Dendritic cell treated with granulocyte-macrophage colony-stimulating factor and Interleukin-4, amounts not matched to agents 40 ng/mL and 50 ng/mL, for 4 days (primary cell): Measurements from ENCODE around the gene PRR33.
A peak's percentile ranks its signal among the peaks of the same experiment; 100 is the strongest.
"Not testable (repeated sequence)": the region's sequence is repeated elsewhere in the genome, so short reads cannot be mapped to it uniquely, and the experiment has no call there.

Source experiments
- H3K27ac Mint-ChIP-seq: one replicate; pipeline ENCODE4 v1.8.0; 2022; ENCODE audit warnings: mild to moderate bottlenecking, mixed read lengths
- H3K27me3 Mint-ChIP-seq: one replicate; pipeline ENCODE4 v1.8.0; 2022; ENCODE audit warnings: mild to moderate bottlenecking, mixed read lengths
- H3K36me3 Mint-ChIP-seq: one replicate; pipeline ENCODE4 v1.8.0; 2022; ENCODE audit warnings: low read depth, mixed read lengths
- H3K4me1 Mint-ChIP-seq: one replicate; pipeline ENCODE4 v1.8.0; 2022; ENCODE audit warnings: low read depth, mixed read lengths
- H3K4me3 Mint-ChIP-seq: one replicate; pipeline ENCODE4 v1.8.0; 2022; ENCODE audit warnings: mild to moderate bottlenecking, moderate library complexity, mixed read lengths
- H3K9me3 Mint-ChIP-seq: one replicate; pipeline ENCODE4 v1.8.0; 2022; ENCODE audit warnings: mixed read lengths
- intact Hi-C: fragments of 100-400 bp; cut with micrococcal nuclease; formaldehyde crosslinking; loops from one replicate; pipeline ENCODE4 v1.15.0; 2022

PRR33 gene

GRCh38 chr11:1875093-1875850, 16.4 kb downstream of the PRR33 start:
- H3K4me1 Mint-ChIP-seq = peaks cover 85% of the 10 kb centered on the region
- peaks cover 45% of the 10 kb centered on the region for H3K36me3 Mint-ChIP-seq
- no peaks in the 10 kb centered on the region for H3K9me3 Mint-ChIP-seq
- H3K27me3 Mint-ChIP-seq = no peaks in the 10 kb centered on the region
- H3K4me3 Mint-ChIP-seq = no peak overlapping the region
- intact Hi-C loops = no loop called here
- peak overlapping the region; percentile 36 for H3K27ac Mint-ChIP-seq

GRCh38 chr11:1874441-1875092, 17.1 kb downstream of the PRR33 start:
- Mint-ChIP-seq H3K36me3 (peaks cover 39% of the 10 kb centered on the region), H3K4me1 (peaks cover 85% of the 10 kb centered on the region)
- H3K27ac Mint-ChIP-seq, H3K27me3 Mint-ChIP-seq, H3K4me3 Mint-ChIP-seq, intact Hi-C loops, H3K9me3 Mint-ChIP-seq: not testable (repeated sequence)

- Mint-ChIP-seq H3K4me1 (peaks cover 88% of the 10 kb centered on the region), H3K27ac (peak overlapping the region; percentile 56), H3K36me3 (peaks cover 36% of the 10 kb centered on the region)
- H3K27me3 Mint-ChIP-seq, H3K4me3 Mint-ChIP-seq, H3K9me3 Mint-ChIP-seq, intact Hi-C loops: not testable (repeated sequence)
Measured at GRCh38 chr11:1873813-1874150, 17.9 kb downstream of the PRR33 start.

- intact Hi-C loops = no loop called here
- H3K27ac Mint-ChIP-seq = peak overlapping the region; percentile 56
- H3K9me3 Mint-ChIP-seq = no peaks in the 10 kb centered on the region
- H3K27me3 Mint-ChIP-seq = peaks cover 3% of the 10 kb centered on the region
- peaks cover 31% of the 10 kb centered on the region for H3K36me3 Mint-ChIP-seq
- peaks cover 88% of the 10 kb centered on the region for H3K4me1 Mint-ChIP-seq
- no peak overlapping the region for H3K4me3 Mint-ChIP-seq
Measured at GRCh38 chr11:1873048-1873812, 18.5 kb downstream of the PRR33 start.

GRCh38 chr11:1872267-1872985, 19.3 kb downstream of the PRR33 start:
- no peak overlapping the region for H3K4me3 Mint-ChIP-seq
- H3K4me1 Mint-ChIP-seq = peaks cover 86% of the 10 kb centered on the region
- H3K27me3 Mint-ChIP-seq = peaks cover 3% of the 10 kb centered on the region
- no peaks in the 10 kb centered on the region for H3K9me3 Mint-ChIP-seq
- intact Hi-C loops = no loop called here
- peak overlapping the region; percentile 29 for H3K27ac Mint-ChIP-seq
- peaks cover 23% of the 10 kb centered on the region for H3K36me3 Mint-ChIP-seq

- Mint-ChIP-seq H3K27ac (peak overlapping the region; percentile 29), H3K4me1 (peaks cover 77% of the 10 kb centered on the region), H3K27me3 (peaks cover 3% of the 10 kb centered on the region), H3K4me3 (no peak overlapping the region), H3K9me3 (no peaks in the 10 kb centered on the region), H3K36me3 (peaks cover 17% of the 10 kb centered on the region)
- intact Hi-C loops = no loop called here
Measured at GRCh38 chr11:1871531-1871930, 20.2 kb downstream of the PRR33 start.

- Mint-ChIP-seq H3K36me3 (peaks cover 11% of the 10 kb centered on the region), H3K9me3 (no peaks in the 10 kb centered on the region), H3K4me1 (peaks cover 71% of the 10 kb centered on the region), H3K4me3 (no peak overlapping the region), H3K27ac (peak overlapping the region; percentile 5), H3K27me3 (peaks cover 3% of the 10 kb centered on the region)
- intact Hi-C loops = no loop called here
Measured at GRCh38 chr11:1870721-1871466, 20.8 kb downstream of the PRR33 start.

- no peaks in the 10 kb centered on the region for H3K9me3 Mint-ChIP-seq
- peaks cover 3% of the 10 kb centered on the region for H3K27me3 Mint-ChIP-seq
- peaks cover 5% of the 10 kb centered on the region for H3K36me3 Mint-ChIP-seq
- H3K27ac Mint-ChIP-seq = peak overlapping the region; percentile 5
- intact Hi-C loops = no loop called here
- H3K4me3 Mint-ChIP-seq = no peak overlapping the region
- H3K4me1 Mint-ChIP-seq = peaks cover 66% of the 10 kb centered on the region
Measured at GRCh38 chr11:1870326-1870696, 21.4 kb downstream of the PRR33 start.

- H3K4me3 Mint-ChIP-seq = no peak overlapping the region
- peak overlapping the region; percentile 63 for H3K27ac Mint-ChIP-seq
- intact Hi-C loops = no loop called here
Measured at GRCh38 chr11:1869427-1870325, 22.0 kb downstream of the PRR33 start.

GRCh38 chr11:1868636-1869291, 22.9 kb downstream of the PRR33 start:
- Mint-ChIP-seq H3K9me3 (no peaks in the 10 kb centered on the region), H3K4me1 (peaks cover 62% of the 10 kb centered on the region), H3K27me3 (peaks cover 3% of the 10 kb centered on the region), H3K27ac (peak overlapping the region; percentile 63), H3K4me3 (no peak overlapping the region), H3K36me3 (no peaks in the 10 kb centered on the region)
- intact Hi-C loops = no loop called here

More at GRCh38 chr11:1869427-1870325, 22.0 kb downstream of the PRR33 start:
- H3K4me1 Mint-ChIP-seq = peaks cover 62% of the 10 kb centered on the region
- H3K27me3 Mint-ChIP-seq = peaks cover 3% of the 10 kb centered on the region
- no peaks in the 10 kb centered on the region for H3K36me3 Mint-ChIP-seq
- no peaks in the 10 kb centered on the region for H3K9me3 Mint-ChIP-seq

GRCh38 chr11:1868056-1868635, 23.5 kb downstream of the PRR33 start:
- no peak overlapping the region for H3K27ac Mint-ChIP-seq
- H3K27me3 Mint-ChIP-seq = peaks cover 3% of the 10 kb centered on the region
- no peaks in the 10 kb centered on the region for H3K36me3 Mint-ChIP-seq
- peaks cover 56% of the 10 kb centered on the region for H3K4me1 Mint-ChIP-seq
- H3K9me3 Mint-ChIP-seq = no peaks in the 10 kb centered on the region
- intact Hi-C loops = no loop called here
- H3K4me3 Mint-ChIP-seq = no peak overlapping the region

GRCh38 chr11:1867381-1867780, 24.3 kb downstream of the PRR33 start:
- peaks cover 3% of the 10 kb centered on the region for H3K27me3 Mint-ChIP-seq
- H3K27ac Mint-ChIP-seq = no peak overlapping the region
- H3K4me1 Mint-ChIP-seq = peaks cover 48% of the 10 kb centered on the region
- H3K4me3 Mint-ChIP-seq = no peak overlapping the region
- no peaks in the 10 kb centered on the region for H3K36me3 Mint-ChIP-seq
- H3K9me3 Mint-ChIP-seq = no peaks in the 10 kb centered on the region
- intact Hi-C loops = no loop called here
